ENCODE results near the gene UGT1A6. TPM values are rescaled to one million over a fixed set of nuclear protein-coding genes. Genes with fewer than 3 reads are reported as not detected.

UGT1A6 gene
- total RNA-seq, 1 experiment from 2014 or later = 98.0 TPM

- BruUV-seq (replicated peaks) = no TSS peak
- no peak for TF ChIP-seq CTCF (IDR thresholded peaks at IDR 0.05; ENCODE audit: unreplicated experiment)
- CTCF ChIA-PET = no interaction called here
- no peaks in the 10 kb centered on the region for H3K9me3 Mint-ChIP-seq (ENCODE audit: low read depth, unreplicated experiment)
- intact Hi-C loops (cut with micrococcal nuclease; ENCODE audit: unreplicated experiment) = no loop called here
- H3K36me3 Mint-ChIP-seq (ENCODE audit: insufficient read depth, unreplicated experiment) = no peaks in the 10 kb centered on the region
- no peak overlapping the region for H3K4me3 Mint-ChIP-seq (ENCODE audit: low read depth, unreplicated experiment)
- no peak overlapping the region for H3K27ac Mint-ChIP-seq (ENCODE audit: unreplicated experiment)
- DNase-seq = no peak
- no peaks in the 10 kb centered on the region for H3K27me3 Mint-ChIP-seq (ENCODE audit: unreplicated experiment)
- H3K4me1 Mint-ChIP-seq (ENCODE audit: low read depth, unreplicated experiment) = peaks cover 14% of the 10 kb centered on the region
Measured at GRCh38 chr2:233798335-233799086, 105.8 kb downstream of the UGT1A6 start.

- CTCF ChIA-PET = no interaction called here
- Mint-ChIP-seq H3K4me3 (ENCODE audit: low read depth, unreplicated experiment) (no peak overlapping the region), H3K27ac (ENCODE audit: unreplicated experiment) (no peak overlapping the region), H3K27me3 (ENCODE audit: unreplicated experiment) (no peaks in the 10 kb centered on the region), H3K4me1 (ENCODE audit: low read depth, unreplicated experiment) (peaks cover 14% of the 10 kb centered on the region), H3K9me3 (ENCODE audit: low read depth, unreplicated experiment) (no peaks in the 10 kb centered on the region), H3K36me3 (ENCODE audit: insufficient read depth, unreplicated experiment) (no peaks in the 10 kb centered on the region)
- no TSS peak for BruUV-seq (replicated peaks)
- intact Hi-C loops (cut with micrococcal nuclease; ENCODE audit: unreplicated experiment) = no loop called here
- DNase-seq = no peak
- TF ChIP-seq CTCF (IDR thresholded peaks at IDR 0.05; ENCODE audit: unreplicated experiment) = no peak
Measured at GRCh38 chr2:233799087-233799665, 106.5 kb downstream of the UGT1A6 start.

- intact Hi-C loops (cut with micrococcal nuclease; ENCODE audit: unreplicated experiment) = no loop called here
- no TSS peak for BruUV-seq (replicated peaks)
- no peak overlapping the region for H3K4me3 Mint-ChIP-seq (ENCODE audit: low read depth, unreplicated experiment)
Measured at GRCh38 chr2:233799716-233800115, 107.0 kb downstream of the UGT1A6 start.

GRCh38 chr2:233800208-233800607 is 107.5 kb downstream of the UGT1A6 start:
- intact Hi-C loops (cut with micrococcal nuclease; ENCODE audit: unreplicated experiment) = no loop called here
- no peaks in the 10 kb centered on the region for H3K27me3 Mint-ChIP-seq (ENCODE audit: unreplicated experiment)
- no peak for TF ChIP-seq CTCF (IDR thresholded peaks at IDR 0.05; ENCODE audit: unreplicated experiment)
- CTCF ChIA-PET = no interaction called here
- no peak overlapping the region for H3K27ac Mint-ChIP-seq (ENCODE audit: unreplicated experiment)
- no TSS peak for BruUV-seq (replicated peaks)
- H3K36me3 Mint-ChIP-seq (ENCODE audit: insufficient read depth, unreplicated experiment) = no peaks in the 10 kb centered on the region
- H3K4me3 Mint-ChIP-seq (ENCODE audit: low read depth, unreplicated experiment) = no peak overlapping the region
- peaks cover 14% of the 10 kb centered on the region for H3K4me1 Mint-ChIP-seq (ENCODE audit: low read depth, unreplicated experiment)
- no peaks in the 10 kb centered on the region for H3K9me3 Mint-ChIP-seq (ENCODE audit: low read depth, unreplicated experiment)
- DNase-seq = no peak

More at GRCh38 chr2:233799716-233800115, 107.0 kb downstream of the UGT1A6 start:
- Mint-ChIP-seq H3K4me1 (ENCODE audit: low read depth, unreplicated experiment) (peaks cover 14% of the 10 kb centered on the region), H3K27me3 (ENCODE audit: unreplicated experiment) (no peaks in the 10 kb centered on the region), H3K27ac (ENCODE audit: unreplicated experiment) (no peak overlapping the region), H3K36me3 (ENCODE audit: insufficient read depth, unreplicated experiment) (no peaks in the 10 kb centered on the region), H3K9me3 (ENCODE audit: low read depth, unreplicated experiment) (no peaks in the 10 kb centered on the region)
- CTCF ChIA-PET = no interaction called here
- DNase-seq = no peak
- no peak for TF ChIP-seq CTCF (IDR thresholded peaks at IDR 0.05; ENCODE audit: unreplicated experiment)

All from Calu3 (cell line).